H9 (cell line): ENCODE measurements around the gene RNF225. TPM values are rescaled to one million over a fixed set of nuclear protein-coding genes. Genes with fewer than 3 reads are reported as not detected.

Source experiments
- DNase-seq: peaks from one replicate; pipeline ENCODE4 v3.0.0-alpha.2; 2017
- H2AFZ ChIP-seq: one replicate; pipeline ENCODE4 v1.6.1; 2013; ENCODE audit warnings: mild to moderate bottlenecking, low read length, control low read depth, moderate library complexity
- H2AK5ac ChIP-seq: 2 replicates; pipeline ENCODE4 v1.6.1; 2013; ENCODE audit warnings: low read length, control low read depth, mixed read lengths; ENCODE audit not compliant: insufficient read length
- H2BK120ac ChIP-seq: one replicate; pipeline ENCODE4 v1.6.1; 2013; ENCODE audit warnings: low read depth, mild to moderate bottlenecking, low read length, control low read depth, inconsistent platforms; ENCODE audit not compliant: poor library complexity, severe bottlenecking
- H2BK12ac ChIP-seq: 2 replicates; pipeline ENCODE4 v1.6.1; 2013; ENCODE audit warnings: low read length, control low read depth, mixed read lengths, low read depth; ENCODE audit not compliant: insufficient read length
- H2BK15ac ChIP-seq: 2 replicates; pipeline ENCODE4 v1.6.1; 2013; ENCODE audit warnings: low read depth, low read length, control low read depth
- H2BK20ac ChIP-seq: one replicate; pipeline ENCODE4 v1.6.1; 2013; ENCODE audit warnings: low read depth, mild to moderate bottlenecking, low read length, control low read depth, inconsistent platforms; ENCODE audit not compliant: poor library complexity, severe bottlenecking
- H2BK5ac ChIP-seq: 2 replicates; pipeline ENCODE4 v1.6.1; 2013; ENCODE audit warnings: low read length, control low read depth, mixed read lengths; ENCODE audit not compliant: insufficient read length
- H3K14ac ChIP-seq: 2 replicates; pipeline ENCODE4 v1.6.1; 2013; ENCODE audit warnings: low read length, control low read depth; ENCODE audit not compliant: insufficient read depth
- H3K18ac ChIP-seq: 2 replicates; pipeline ENCODE4 v1.6.1; 2013; ENCODE audit warnings: low read depth, mild to moderate bottlenecking, mixed read lengths, low read length, control low read depth; ENCODE audit not compliant: insufficient read length
- H3K23ac ChIP-seq: 2 replicates; pipeline ENCODE4 v1.6.1; 2013; ENCODE audit warnings: low read length, control low read depth, mixed read lengths, low read depth; ENCODE audit not compliant: insufficient read length
- H3K23me2 ChIP-seq: 2 replicates; pipeline ENCODE4 v1.6.1; 2013; ENCODE audit warnings: low read depth, mild to moderate bottlenecking, mixed read lengths, low read length, control low read depth; ENCODE audit not compliant: insufficient read length, poor library complexity, severe bottlenecking
- H3K27ac ChIP-seq: 2 replicates; pipeline ENCODE4 v1.5.1; 2013; ENCODE audit warnings: low read length, control low read depth, mixed read lengths, low read depth; ENCODE audit not compliant: insufficient read length
- H3K27me3 ChIP-seq: 2 replicates; pipeline ENCODE4 v1.6.1; 2013; ENCODE audit warnings: low read length, control low read depth, inconsistent platforms; ENCODE audit not compliant: insufficient read depth
- H3K4ac ChIP-seq: 2 replicates; pipeline ENCODE4 v1.6.1; 2013; ENCODE audit warnings: low read depth, mild to moderate bottlenecking, control low read depth, inconsistent platforms, low read length, moderate library complexity
- H3K4me1 ChIP-seq: 2 replicates; pipeline ENCODE4 v1.6.1; 2013; ENCODE audit warnings: low read length, control low read depth, inconsistent platforms; ENCODE audit not compliant: insufficient read depth
- H3K4me2 ChIP-seq: 2 replicates; pipeline ENCODE4 v1.6.1; 2013; ENCODE audit warnings: low read length, control low read depth, mixed read lengths; ENCODE audit not compliant: insufficient read length, insufficient read depth
- H3K56ac ChIP-seq: 2 replicates; pipeline ENCODE4 v1.6.1; 2013; ENCODE audit warnings: low read depth, mild to moderate bottlenecking, mixed read lengths, low read length, control low read depth; ENCODE audit not compliant: insufficient read length
- H3K79me1 ChIP-seq: 2 replicates; pipeline ENCODE4 v1.6.1; 2013; ENCODE audit warnings: low read depth, mild to moderate bottlenecking, moderate library complexity, low read length, control low read depth, inconsistent platforms; ENCODE audit not compliant: insufficient read depth, poor library complexity, severe bottlenecking
- H3K79me2 ChIP-seq: 2 replicates; pipeline ENCODE4 v1.6.1; 2013; ENCODE audit warnings: low read length, control low read depth, inconsistent platforms; ENCODE audit not compliant: insufficient read depth
- H3K9ac ChIP-seq: 2 replicates; pipeline ENCODE4 v1.6.1; 2013; ENCODE audit warnings: low read length, control low read depth, mixed read lengths; ENCODE audit not compliant: insufficient read length; ENCODE audit errors: extremely low read depth
- H3K9me3 ChIP-seq: one replicate; pipeline ENCODE4 v1.6.1; 2013; ENCODE audit warnings: low read depth, low read length, inconsistent platforms; ENCODE audit not compliant: control insufficient read depth
- H3T11ph ChIP-seq: one replicate; pipeline ENCODE4 v1.6.1; 2013; ENCODE audit warnings: mild to moderate bottlenecking, low read length, control low read depth, inconsistent platforms
- H4K20me1 ChIP-seq: one replicate; pipeline ENCODE4 v1.6.1; 2013; ENCODE audit not compliant: control insufficient read depth, insufficient read length, insufficient read depth
- H4K5ac ChIP-seq: 2 replicates; pipeline ENCODE4 v1.6.1; 2013; ENCODE audit warnings: low read depth, mild to moderate bottlenecking, mixed read lengths, low read length, control low read depth; ENCODE audit not compliant: insufficient read length
- H4K8ac ChIP-seq: replicated peaks from 2 replicates; pipeline ENCODE4 v1.6.1; 2013; ENCODE audit warnings: low read length, control low read depth, mixed read lengths, low read depth; ENCODE audit not compliant: insufficient read length
- H4K91ac ChIP-seq: 2 replicates; pipeline ENCODE4 v1.6.1; 2013; ENCODE audit warnings: low read depth, mild to moderate bottlenecking, moderate library complexity, mixed read lengths, low read length, control low read depth; ENCODE audit not compliant: insufficient read length
- H3K27ac Mint-ChIP-seq, 3 experiments: 2 replicates in 2 of 3; 3 replicates in 1 of 3; pipeline ENCODE4 v1.8.0; 2020 to 2021; ENCODE audit warnings: mixed read lengths in 3 of 3, mild to moderate bottlenecking in 1 of 3, moderate library complexity in 1 of 3
- H3K27me3 Mint-ChIP-seq: 2 replicates; pipeline ENCODE4 v1.8.0; 2021; ENCODE audit warnings: low read depth, mild to moderate bottlenecking, moderate library complexity, mixed read lengths
- H3K36me3 Mint-ChIP-seq, 3 experiments: 2 replicates in 2 of 3; 3 replicates in 1 of 3; pipeline ENCODE4 v1.8.0; 2020 to 2021; ENCODE audit warnings: low read depth in 3 of 3, mixed read lengths in 3 of 3; ENCODE audit not compliant: insufficient read depth in 1 of 3
- H3K4me1 Mint-ChIP-seq, 2 experiments: 2 replicates each; pipeline ENCODE4 v1.8.0; 2020; ENCODE audit warnings: mixed read lengths in 2 of 2
- H3K4me3 Mint-ChIP-seq, 2 experiments: 2 replicates in 1 of 2; 3 replicates in 1 of 2; pipeline ENCODE4 v1.8.0; 2020 to 2021; ENCODE audit warnings: mild to moderate bottlenecking in 2 of 2, mixed read lengths in 2 of 2, moderate library complexity in 1 of 2
- H3K9me3 Mint-ChIP-seq, 2 experiments: 2 replicates in 1 of 2; 3 replicates in 1 of 2; pipeline ENCODE4 v1.8.0; 2020; ENCODE audit warnings: mild to moderate bottlenecking in 2 of 2, mixed read lengths in 2 of 2, moderate library complexity in 1 of 2
- WGBS: extraction: QIAGEN DNeasy Blood & Tissue Kit; methylation state at CpG from one replicate; pipeline ENCODE4 v1.1.7; 2013; ENCODE audit warnings: missing lambda C conversion rate, low lambda C conversion rate, mixed read lengths; ENCODE audit not compliant: insufficient read length; ENCODE audit errors: extremely low coverage; 5-methylcytosine and 5-hydroxymethylcytosine counted together
- total RNA-seq: library from RNA; stranded (reverse); gene quantifications from 2 replicates; pipeline ENCODE4 v1.2.1, GENCODE V29; 2021
- TF ChIP-seq, protein P1 (sequence below): fragments of 200-600 bp; sonication (generic); conservative IDR thresholded peaks from 3 replicates; pipeline ENCODE4 v1.8.0; 2021; ENCODE audit warnings: antibody characterized with exemption, mild to moderate bottlenecking

RNF225 gene
- total RNA-seq, 1 experiment from 2014 or later: 2.1 TPM

- TF ChIP-seq, protein P1, sequence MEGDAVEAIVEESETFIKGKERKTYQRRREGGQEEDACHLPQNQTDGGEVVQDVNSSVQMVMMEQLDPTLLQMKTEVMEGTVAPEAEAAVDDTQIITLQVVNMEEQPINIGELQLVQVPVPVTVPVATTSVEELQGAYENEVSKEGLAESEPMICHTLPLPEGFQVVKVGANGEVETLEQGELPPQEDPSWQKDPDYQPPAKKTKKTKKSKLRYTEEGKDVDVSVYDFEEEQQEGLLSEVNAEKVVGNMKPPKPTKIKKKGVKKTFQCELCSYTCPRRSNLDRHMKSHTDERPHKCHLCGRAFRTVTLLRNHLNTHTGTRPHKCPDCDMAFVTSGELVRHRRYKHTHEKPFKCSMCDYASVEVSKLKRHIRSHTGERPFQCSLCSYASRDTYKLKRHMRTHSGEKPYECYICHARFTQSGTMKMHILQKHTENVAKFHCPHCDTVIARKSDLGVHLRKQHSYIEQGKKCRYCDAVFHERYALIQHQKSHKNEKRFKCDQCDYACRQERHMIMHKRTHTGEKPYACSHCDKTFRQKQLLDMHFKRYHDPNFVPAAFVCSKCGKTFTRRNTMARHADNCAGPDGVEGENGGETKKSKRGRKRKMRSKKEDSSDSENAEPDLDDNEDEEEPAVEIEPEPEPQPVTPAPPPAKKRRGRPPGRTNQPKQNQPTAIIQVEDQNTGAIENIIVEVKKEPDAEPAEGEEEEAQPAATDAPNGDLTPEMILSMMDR: no peak
- no peak overlapping the region for H2BK5ac ChIP-seq
- H2AK5ac ChIP-seq: no peak overlapping the region
- no peak for DNase-seq
- no peak overlapping the region for H3K23ac ChIP-seq
- H3K23me2 ChIP-seq: peaks cover 10% of the 10 kb centered on the region
- no peak overlapping the region for H3K14ac ChIP-seq
- no peaks in the 10 kb centered on the region for H3K9me3 ChIP-seq
- H3K79me2 ChIP-seq: no peaks in the 10 kb centered on the region
- no peaks in the 10 kb centered on the region for H3K9me3 Mint-ChIP-seq
- WGBS: no CpG with 5 or more reads among the region's 26 CpGs
- H3K56ac ChIP-seq: no peak overlapping the region
- H2BK120ac ChIP-seq: no peak overlapping the region
- H3T11ph ChIP-seq: no peak overlapping the region
- H4K8ac ChIP-seq: no peak overlapping the region
- no peak overlapping the region for H2BK12ac ChIP-seq
- H2AFZ ChIP-seq: no peak overlapping the region
- no peak overlapping the region for H4K91ac ChIP-seq
- H4K5ac ChIP-seq: no peak overlapping the region
- no peaks in the 10 kb centered on the region for H3K79me1 ChIP-seq
- H3K36me3 Mint-ChIP-seq: no peaks in the 10 kb centered on the region; a peak in 1 of 7 replicates
- H3K27me3 Mint-ChIP-seq: no peaks in the 10 kb centered on the region
- peak overlapping the region; percentile 82 to 86 for H3K4me3 Mint-ChIP-seq
- peak overlapping the region; percentile 7 for H3K18ac ChIP-seq
- peak overlapping the region; percentile 66 for H3K4me2 ChIP-seq
- peaks cover 15 to 21% of the 10 kb centered on the region in 2 experiments for H3K4me1 Mint-ChIP-seq
- H2BK15ac ChIP-seq: no peak overlapping the region
- H3K27ac ChIP-seq: no peak overlapping the region
- H3K4me1 ChIP-seq: peaks cover 3% of the 10 kb centered on the region; the same call in 1 of the 2 replicates
- H3K27me3 ChIP-seq: no peaks in the 10 kb centered on the region
- no peaks in the 10 kb centered on the region for H4K20me1 ChIP-seq
- H2BK20ac ChIP-seq: no peak overlapping the region
- peak overlapping the region; percentile 28 to 86 (median 62); a peak in 3 of 7 replicates for H3K27ac Mint-ChIP-seq
- H3K4ac ChIP-seq: no peak overlapping the region
- H3K9ac ChIP-seq: no peak overlapping the region
Measured at GRCh38 chr19:58381460-58382212, 13.8 kb upstream of the RNF225 start.
